Astrocyte (in vitro differentiated cells and primary cell): ENCODE results near the gene PARD3B. TPM values are rescaled to one million over a fixed set of nuclear protein-coding genes. Genes with fewer than 3 reads are reported as not detected.

ENCODE experiments used
- DNase-seq: peaks from one replicate; pipeline ENCODE4 v3.0.0-alpha.2; 2010; ENCODE audit warnings: low read depth
- FAIRE-seq: peaks from 2 replicates; lab custom pipeline; 2011; peaks lifted over from hg19 to GRCh38; lab: Jason Lieb, UNC
- H2AFZ ChIP-seq: 2 replicates; pipeline ENCODE4 v1.6.0; 2012; ENCODE audit warnings: low read depth, low read length, inconsistent platforms
- H3K27ac ChIP-seq: 2 replicates; pipeline ENCODE4 v1.5.1; 2011; ENCODE audit warnings: low read depth, low read length, inconsistent platforms
- H3K27me3 ChIP-seq: 2 replicates; pipeline ENCODE4 v1.6.0; 2011; ENCODE audit warnings: low read length, inconsistent platforms; ENCODE audit not compliant: insufficient read depth
- H3K36me3 ChIP-seq: 2 replicates; pipeline ENCODE4 v1.5.1; 2011; ENCODE audit warnings: low read length, inconsistent platforms; ENCODE audit not compliant: insufficient read depth
- H3K4me1 ChIP-seq: 2 replicates; pipeline ENCODE4 v1.5.1; 2011; ENCODE audit warnings: low read length, inconsistent platforms; ENCODE audit not compliant: insufficient read depth
- H3K4me2 ChIP-seq: 2 replicates; pipeline ENCODE4 v1.6.0; 2012; ENCODE audit warnings: low read length, inconsistent platforms
- H3K4me3 ChIP-seq: 2 replicates; pipeline ENCODE4 v1.5.1; 2011; ENCODE audit warnings: low read depth, mild to moderate bottlenecking, low read length, inconsistent platforms; ENCODE audit not compliant: insufficient read depth
- H3K79me2 ChIP-seq: 2 replicates; pipeline ENCODE4 v1.6.0; 2012; ENCODE audit warnings: mild to moderate bottlenecking, low read length, inconsistent platforms; ENCODE audit not compliant: insufficient read depth
- H3K9ac ChIP-seq: 2 replicates; pipeline ENCODE4 v1.6.0; 2012; ENCODE audit warnings: mild to moderate bottlenecking, low read length, inconsistent platforms
- H3K9me3 ChIP-seq: 2 replicates; pipeline ENCODE4 v1.5.1; 2012; ENCODE audit warnings: low read depth, mild to moderate bottlenecking, low read length, inconsistent platforms; ENCODE audit not compliant: insufficient read depth
- H4K20me1 ChIP-seq: 2 replicates; pipeline ENCODE4 v1.6.0; 2012; ENCODE audit warnings: low read length, inconsistent platforms; ENCODE audit not compliant: insufficient read depth
- H3K27ac Mint-ChIP-seq: one replicate; pipeline ENCODE4 v1.8.0; 2021; ENCODE audit warnings: mild to moderate bottlenecking, mixed read lengths; ENCODE audit not compliant: unreplicated experiment
- H3K27me3 Mint-ChIP-seq: one replicate; pipeline ENCODE4 v1.8.0; 2021; ENCODE audit warnings: low read depth, mixed read lengths; ENCODE audit not compliant: unreplicated experiment
- H3K36me3 Mint-ChIP-seq: one replicate; pipeline ENCODE4 v1.8.0; 2021; ENCODE audit warnings: low read depth, mixed read lengths; ENCODE audit not compliant: unreplicated experiment
- H3K4me1 Mint-ChIP-seq: one replicate; pipeline ENCODE4 v1.8.0; 2021; ENCODE audit warnings: low read depth, mixed read lengths; ENCODE audit not compliant: unreplicated experiment
- H3K4me3 Mint-ChIP-seq: one replicate; pipeline ENCODE4 v1.8.0; 2021; ENCODE audit warnings: mild to moderate bottlenecking, moderate library complexity, mixed read lengths; ENCODE audit not compliant: unreplicated experiment
- H3K9me3 Mint-ChIP-seq: one replicate; pipeline ENCODE4 v1.8.0; 2021; ENCODE audit warnings: mild to moderate bottlenecking, mixed read lengths; ENCODE audit not compliant: unreplicated experiment
- EZH2 ChIP-seq: IDR thresholded peaks from 2 replicates; pipeline ENCODE4 v1.6.1; 2012; ENCODE audit warnings: mild to moderate bottlenecking, low read length, inconsistent platforms; ENCODE audit not compliant: insufficient read depth
- total RNA-seq: library from RNA; stranded (reverse); gene quantifications from 2 replicates; pipeline ENCODE4 v1.2.1, GENCODE V29; 2021
- TF ChIP-seq, protein P1 (sequence below): IDR thresholded peaks from 2 replicates; pipeline ENCODE4 v1.5.1; 2011; ENCODE audit warnings: low read depth, mild to moderate bottlenecking, inconsistent platforms, low read length, moderate library complexity; ENCODE audit not compliant: insufficient read depth

PARD3B gene
- total RNA-seq, 1 donor from 2014 or later, result 6.5 TPM

DNA sequence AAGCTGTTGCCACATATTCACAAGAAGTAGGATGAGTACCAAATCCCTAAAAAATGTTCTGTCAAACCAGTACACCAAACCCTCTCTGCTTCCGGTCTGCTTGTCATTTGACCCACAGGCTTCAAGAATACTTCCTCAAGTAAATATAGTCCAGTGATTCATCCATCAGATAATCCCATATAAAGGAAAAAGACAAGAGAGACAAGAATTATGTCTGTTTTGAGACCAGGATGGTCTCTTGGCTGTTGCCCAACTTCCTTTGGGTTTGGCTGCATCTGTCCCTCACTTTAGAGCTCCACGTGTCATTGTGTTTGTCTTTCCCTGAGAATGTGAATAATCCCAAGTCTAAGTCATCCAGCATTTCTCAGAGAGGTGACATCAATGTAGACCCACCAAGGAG lies 1045.5 kb downstream of the PARD3B start:
- peaks cover 3% of the 10 kb centered on the region for H3K4me1 ChIP-seq
- no peak overlapping the region for H3K4me3 ChIP-seq
- FAIRE-seq, result peak; percentile 80
- TF ChIP-seq, protein P1, sequence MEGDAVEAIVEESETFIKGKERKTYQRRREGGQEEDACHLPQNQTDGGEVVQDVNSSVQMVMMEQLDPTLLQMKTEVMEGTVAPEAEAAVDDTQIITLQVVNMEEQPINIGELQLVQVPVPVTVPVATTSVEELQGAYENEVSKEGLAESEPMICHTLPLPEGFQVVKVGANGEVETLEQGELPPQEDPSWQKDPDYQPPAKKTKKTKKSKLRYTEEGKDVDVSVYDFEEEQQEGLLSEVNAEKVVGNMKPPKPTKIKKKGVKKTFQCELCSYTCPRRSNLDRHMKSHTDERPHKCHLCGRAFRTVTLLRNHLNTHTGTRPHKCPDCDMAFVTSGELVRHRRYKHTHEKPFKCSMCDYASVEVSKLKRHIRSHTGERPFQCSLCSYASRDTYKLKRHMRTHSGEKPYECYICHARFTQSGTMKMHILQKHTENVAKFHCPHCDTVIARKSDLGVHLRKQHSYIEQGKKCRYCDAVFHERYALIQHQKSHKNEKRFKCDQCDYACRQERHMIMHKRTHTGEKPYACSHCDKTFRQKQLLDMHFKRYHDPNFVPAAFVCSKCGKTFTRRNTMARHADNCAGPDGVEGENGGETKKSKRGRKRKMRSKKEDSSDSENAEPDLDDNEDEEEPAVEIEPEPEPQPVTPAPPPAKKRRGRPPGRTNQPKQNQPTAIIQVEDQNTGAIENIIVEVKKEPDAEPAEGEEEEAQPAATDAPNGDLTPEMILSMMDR, result no peak
- no peak for TF ChIP-seq EZH2
- Mint-ChIP-seq H3K27ac (no peak overlapping the region), H3K27me3 (no peaks in the 10 kb centered on the region), H3K4me3 (no peak overlapping the region), H3K9me3 (no peaks in the 10 kb centered on the region), H3K4me1 (peaks cover 25% of the 10 kb centered on the region), H3K36me3 (no peaks in the 10 kb centered on the region)
- H4K20me1 ChIP-seq, result no peaks in the 10 kb centered on the region
- no peak overlapping the region for H3K27ac ChIP-seq
- no peaks in the 10 kb centered on the region for H3K9me3 ChIP-seq
- H3K4me2 ChIP-seq, result no peak overlapping the region
- no peak overlapping the region for H2AFZ ChIP-seq
- no peak overlapping the region for H3K9ac ChIP-seq
- H3K36me3 ChIP-seq, result no peaks in the 10 kb centered on the region
- no peaks in the 10 kb centered on the region for H3K27me3 ChIP-seq
- peak; percentile 25 for DNase-seq
- H3K79me2 ChIP-seq, result no peaks in the 10 kb centered on the region

DNA sequence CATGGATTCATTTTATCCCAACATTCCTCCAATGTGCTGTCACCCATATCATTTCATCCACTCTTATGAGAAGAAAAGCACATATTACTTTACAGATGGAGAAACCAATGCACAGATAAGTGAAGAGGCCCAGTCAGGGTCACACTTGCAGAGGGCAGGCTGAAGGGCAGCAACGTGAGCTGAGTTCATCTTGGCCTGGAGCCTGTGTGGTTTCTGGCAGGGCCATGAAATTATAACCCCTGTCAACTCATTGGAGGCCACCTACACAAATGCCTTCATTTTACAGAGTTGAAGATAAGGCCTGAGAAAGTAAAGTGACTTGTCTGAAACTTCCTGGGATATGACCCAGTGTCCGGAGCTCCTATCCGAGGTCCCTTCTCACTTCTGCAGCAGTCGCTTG lies 1048.6 kb downstream of the PARD3B start:
- peaks cover 3% of the 10 kb centered on the region for H3K4me1 ChIP-seq
- no peak overlapping the region for H3K4me3 ChIP-seq
- DNase-seq (peak; percentile 0), FAIRE-seq (no peak)
- H3K36me3 ChIP-seq, result no peaks in the 10 kb centered on the region
- no peak overlapping the region for H3K4me2 ChIP-seq
- no peaks in the 10 kb centered on the region for H3K27me3 ChIP-seq
- Mint-ChIP-seq H3K27ac (no peak overlapping the region), H3K4me3 (no peak overlapping the region), H3K36me3 (no peaks in the 10 kb centered on the region), H3K4me1 (peaks cover 20% of the 10 kb centered on the region), H3K27me3 (no peaks in the 10 kb centered on the region), H3K9me3 (peaks cover 6% of the 10 kb centered on the region)
- H2AFZ ChIP-seq, result no peak overlapping the region
- no peaks in the 10 kb centered on the region for H3K79me2 ChIP-seq
- no peak overlapping the region for H3K27ac ChIP-seq
- no peaks in the 10 kb centered on the region for H3K9me3 ChIP-seq
- no peak for TF ChIP-seq EZH2
- TF ChIP-seq, protein P1, result no peak
- no peak overlapping the region for H3K9ac ChIP-seq
- no peaks in the 10 kb centered on the region for H4K20me1 ChIP-seq

DNA sequence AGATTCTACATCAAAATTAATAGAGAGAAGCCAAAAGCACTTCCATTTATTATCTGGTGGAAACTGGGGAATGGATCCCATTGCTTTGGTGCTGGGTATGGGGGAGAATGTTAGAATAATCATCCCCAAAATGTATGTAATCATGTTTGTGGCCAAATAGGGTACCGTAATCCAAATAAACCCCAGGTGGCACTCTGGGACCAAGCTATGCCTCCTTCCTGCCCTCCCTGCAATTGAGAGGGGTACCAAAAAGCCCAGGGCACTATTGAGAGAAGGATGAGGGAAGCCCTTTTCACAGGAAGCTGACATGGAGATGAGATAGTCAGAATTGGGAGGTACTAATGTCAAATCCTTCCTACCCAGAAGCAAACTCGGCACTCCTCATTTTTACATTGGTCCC lies 1051.3 kb downstream of the PARD3B start:
- Histone ChIP-seq H3K36me3 (no peaks in the 10 kb centered on the region), H3K27ac (no peak overlapping the region), H3K9me3 (no peaks in the 10 kb centered on the region), H3K4me3 (no peak overlapping the region), H3K9ac (no peak overlapping the region), H3K4me2 (no peak overlapping the region), H4K20me1 (no peaks in the 10 kb centered on the region), H2AFZ (no peak overlapping the region), H3K4me1 (no peaks in the 10 kb centered on the region), H3K79me2 (no peaks in the 10 kb centered on the region), H3K27me3 (no peaks in the 10 kb centered on the region)
- H3K4me3 Mint-ChIP-seq, result no peak overlapping the region
- no peaks in the 10 kb centered on the region for H3K27me3 Mint-ChIP-seq
- no peak for FAIRE-seq
- peaks cover 6% of the 10 kb centered on the region for H3K4me1 Mint-ChIP-seq
- no peaks in the 10 kb centered on the region for H3K36me3 Mint-ChIP-seq
- H3K9me3 Mint-ChIP-seq, result peaks cover 7% of the 10 kb centered on the region
- DNase-seq, result no peak
- TF ChIP-seq EZH2, result no peak
- TF ChIP-seq, protein P1, result no peak
- no peak overlapping the region for H3K27ac Mint-ChIP-seq
